NB4 (cell line): ENCODE data around the gene PHF2.

Source experiments
- MYC ChIP-seq: IDR thresholded peaks from 2 replicates; pipeline ENCODE4 v1.6.1; 2011; ENCODE audit warnings: low read depth, low read length
- POLR2A ChIP-seq: IDR thresholded peaks from 2 replicates; pipeline ENCODE4 v1.6.1; 2011; ENCODE audit warnings: mild to moderate bottlenecking; ENCODE audit not compliant: insufficient read length; ENCODE audit errors: extremely low read depth
- TF ChIP-seq, protein P1 (sequence below): IDR thresholded peaks from one replicate; pipeline ENCODE4 v1.5.1; 2012; ENCODE audit warnings: low read depth, low read length
- TF ChIP-seq, protein P2 (sequence below): IDR thresholded peaks from 2 replicates; pipeline ENCODE4 v1.6.1; 2011; ENCODE audit warnings: low read depth, low read length

DNA sequence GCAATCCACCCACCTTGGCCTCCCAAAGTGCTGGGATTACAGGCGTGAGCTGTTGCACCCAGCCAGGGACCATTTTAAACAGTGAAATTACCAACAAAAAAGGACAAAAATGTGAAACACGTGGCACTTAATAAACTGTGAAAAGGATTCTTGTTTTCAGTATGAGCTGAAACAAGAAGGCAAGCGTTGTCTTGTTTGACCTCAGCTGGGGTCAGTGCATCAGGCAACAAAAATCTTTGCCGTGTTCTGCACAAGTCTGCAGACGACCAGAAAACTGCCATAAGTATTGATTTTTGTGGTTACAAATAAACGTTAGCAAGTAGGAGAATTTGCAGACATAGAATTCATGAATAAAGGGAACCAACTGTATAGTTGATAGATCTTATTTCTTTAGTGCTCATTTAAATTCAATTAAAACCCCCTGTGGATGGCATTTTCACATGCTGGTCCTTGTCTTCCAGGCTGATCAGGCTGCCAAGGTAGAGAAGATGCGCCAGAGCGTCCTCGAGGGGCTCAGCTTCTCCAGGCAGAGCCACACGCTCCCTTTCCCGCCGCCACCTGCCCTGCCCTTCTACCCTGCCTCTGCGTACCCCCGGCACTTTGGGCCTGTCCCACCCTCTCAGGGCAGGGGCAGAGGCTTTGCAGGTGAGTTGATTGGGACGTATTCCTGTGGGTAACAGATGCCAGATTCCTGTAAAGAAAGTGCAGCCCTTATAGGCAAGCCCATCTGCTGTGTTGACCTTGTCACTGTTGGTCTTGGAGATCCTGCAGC lies 18.8 kb upstream of the PHF2 start:
- TF ChIP-seq, protein P1, sequence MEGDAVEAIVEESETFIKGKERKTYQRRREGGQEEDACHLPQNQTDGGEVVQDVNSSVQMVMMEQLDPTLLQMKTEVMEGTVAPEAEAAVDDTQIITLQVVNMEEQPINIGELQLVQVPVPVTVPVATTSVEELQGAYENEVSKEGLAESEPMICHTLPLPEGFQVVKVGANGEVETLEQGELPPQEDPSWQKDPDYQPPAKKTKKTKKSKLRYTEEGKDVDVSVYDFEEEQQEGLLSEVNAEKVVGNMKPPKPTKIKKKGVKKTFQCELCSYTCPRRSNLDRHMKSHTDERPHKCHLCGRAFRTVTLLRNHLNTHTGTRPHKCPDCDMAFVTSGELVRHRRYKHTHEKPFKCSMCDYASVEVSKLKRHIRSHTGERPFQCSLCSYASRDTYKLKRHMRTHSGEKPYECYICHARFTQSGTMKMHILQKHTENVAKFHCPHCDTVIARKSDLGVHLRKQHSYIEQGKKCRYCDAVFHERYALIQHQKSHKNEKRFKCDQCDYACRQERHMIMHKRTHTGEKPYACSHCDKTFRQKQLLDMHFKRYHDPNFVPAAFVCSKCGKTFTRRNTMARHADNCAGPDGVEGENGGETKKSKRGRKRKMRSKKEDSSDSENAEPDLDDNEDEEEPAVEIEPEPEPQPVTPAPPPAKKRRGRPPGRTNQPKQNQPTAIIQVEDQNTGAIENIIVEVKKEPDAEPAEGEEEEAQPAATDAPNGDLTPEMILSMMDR, result no peak
- TF ChIP-seq POLR2A (no peak), MYC (no peak)
- TF ChIP-seq, protein P2, sequence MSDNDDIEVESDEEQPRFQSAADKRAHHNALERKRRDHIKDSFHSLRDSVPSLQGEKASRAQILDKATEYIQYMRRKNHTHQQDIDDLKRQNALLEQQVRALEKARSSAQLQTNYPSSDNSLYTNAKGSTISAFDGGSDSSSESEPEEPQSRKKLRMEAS, result no peak
